ENCODE results near the gene C19orf25. TPM values are rescaled to one million over a fixed set of nuclear protein-coding genes. Genes with fewer than 3 reads are reported as not detected.

The C19orf25 gene
- total and polyA plus RNA-seq, 7 donors: 8.1 to 45.0 (median 19.9) TPM

GRCh38 chr19:1461862-1462261 lies 17.2 kb downstream of the C19orf25 start:
- H3K9me3 ChIP-seq: no peaks in the 10 kb centered on the region
- H3K27me3 ChIP-seq (ENCODE audit: insufficient read depth in 3 of 3, low read length in 2 of 3): peaks cover 0 to 49% (median 22%) of the 10 kb centered on the region in 3 donors
- WGBS, 3 donors: 90 to 92% (median 91%) methylated on average over 22 to 24 of the region's 24 CpGs
- no peaks in the 10 kb centered on the region for H3K4me1 ChIP-seq
- no peak overlapping the region for H3K4me3 ChIP-seq
- ATAC-seq (no peak), DNase-seq (peak in 1 of 2 donors; percentile 44)
- H3K36me3 ChIP-seq (ENCODE audit: insufficient read depth in 1 of 2, low read depth in 1 of 2): no peaks in the 10 kb centered on the region
- TF ChIP-seq, protein P1, sequence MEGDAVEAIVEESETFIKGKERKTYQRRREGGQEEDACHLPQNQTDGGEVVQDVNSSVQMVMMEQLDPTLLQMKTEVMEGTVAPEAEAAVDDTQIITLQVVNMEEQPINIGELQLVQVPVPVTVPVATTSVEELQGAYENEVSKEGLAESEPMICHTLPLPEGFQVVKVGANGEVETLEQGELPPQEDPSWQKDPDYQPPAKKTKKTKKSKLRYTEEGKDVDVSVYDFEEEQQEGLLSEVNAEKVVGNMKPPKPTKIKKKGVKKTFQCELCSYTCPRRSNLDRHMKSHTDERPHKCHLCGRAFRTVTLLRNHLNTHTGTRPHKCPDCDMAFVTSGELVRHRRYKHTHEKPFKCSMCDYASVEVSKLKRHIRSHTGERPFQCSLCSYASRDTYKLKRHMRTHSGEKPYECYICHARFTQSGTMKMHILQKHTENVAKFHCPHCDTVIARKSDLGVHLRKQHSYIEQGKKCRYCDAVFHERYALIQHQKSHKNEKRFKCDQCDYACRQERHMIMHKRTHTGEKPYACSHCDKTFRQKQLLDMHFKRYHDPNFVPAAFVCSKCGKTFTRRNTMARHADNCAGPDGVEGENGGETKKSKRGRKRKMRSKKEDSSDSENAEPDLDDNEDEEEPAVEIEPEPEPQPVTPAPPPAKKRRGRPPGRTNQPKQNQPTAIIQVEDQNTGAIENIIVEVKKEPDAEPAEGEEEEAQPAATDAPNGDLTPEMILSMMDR (IDR thresholded peaks at IDR 0.05): no peak
- no peak overlapping the region for H3K27ac ChIP-seq
- intact Hi-C loops (cut with DNase I): no loop called here

DNA sequence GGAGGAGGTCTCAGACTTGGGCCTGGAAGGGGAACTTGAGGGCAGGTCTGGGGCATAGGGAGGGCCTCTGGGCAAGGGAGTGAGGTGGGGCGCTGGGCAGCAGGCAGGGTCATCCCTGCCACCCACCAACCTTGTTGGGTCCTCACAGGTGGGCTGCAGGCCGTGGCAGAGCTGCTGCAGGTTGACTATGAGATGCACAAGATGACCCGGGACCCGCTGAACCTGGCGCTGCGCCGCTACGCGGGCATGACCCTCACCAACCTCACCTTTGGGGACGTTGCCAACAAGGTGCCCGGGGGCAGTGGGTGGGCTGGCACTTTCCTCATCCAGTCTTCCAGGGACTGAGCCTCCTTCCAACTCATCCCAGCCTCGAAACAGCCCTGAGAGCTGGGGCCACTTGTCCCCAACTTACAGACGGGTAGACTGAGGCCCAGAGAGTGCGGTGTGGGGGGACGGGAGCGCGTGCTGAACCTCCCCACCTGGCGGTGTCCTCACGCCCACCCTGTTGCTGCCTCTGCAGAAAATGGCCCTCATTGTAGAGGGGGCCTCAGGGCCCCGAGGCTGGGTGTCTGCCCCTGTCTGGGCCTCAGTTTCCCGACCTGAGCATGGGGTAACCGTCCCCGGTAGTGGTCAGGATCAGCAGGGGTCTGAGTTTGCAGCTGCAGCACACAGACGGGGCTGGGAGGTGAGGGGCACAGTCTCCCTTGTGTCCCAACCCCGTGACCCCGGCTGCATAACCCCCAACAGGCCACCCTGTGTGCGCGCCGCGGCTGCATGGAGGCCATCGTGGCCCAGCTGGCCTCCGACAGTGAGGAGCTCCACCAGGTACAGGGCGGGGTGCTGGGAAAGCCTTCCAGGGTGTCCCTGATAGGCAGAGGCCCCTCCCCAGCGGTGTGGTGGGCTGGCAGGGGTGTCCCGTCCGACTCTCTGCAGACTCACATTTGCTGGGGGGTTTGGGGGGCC lies 18.7 kb downstream of the C19orf25 start:
- 89 to 95% (median 91%) methylated on average over 35 to 36 of the region's 36 CpGs for WGBS, 3 donors
- intact Hi-C loops (cut with DNase I): no loop called here

GRCh38 chr19:1459479-1459878 lies 19.5 kb downstream of the C19orf25 start:
- Histone ChIP-seq H3K4me1 (no peaks in the 10 kb centered on the region), H3K27me3 (ENCODE audit: insufficient read depth in 3 of 3, low read length in 2 of 3) (peaks cover 0 to 48% (median 23%) of the 10 kb centered on the region in 3 donors), H3K36me3 (ENCODE audit: insufficient read depth in 1 of 2, low read depth in 1 of 2) (no peaks in the 10 kb centered on the region), H3K9me3 (no peaks in the 10 kb centered on the region), H3K27ac (no peak overlapping the region), H3K4me3 (no peak overlapping the region)
- intact Hi-C loops (cut with DNase I): no loop called here
- TF ChIP-seq, protein P1 (IDR thresholded peaks at IDR 0.05): no peak
- WGBS, 3 donors: 64 to 76% (median 69%) methylated on average over 9 of the region's 9 CpGs
- ATAC-seq (no peak), DNase-seq (peak in 1 of 2 donors; percentile 31)

More for the DNA sequence above, 18.7 kb downstream of the C19orf25 start:
- DNase-seq: peak in 1 of 2 donors; percentile 39
- Histone ChIP-seq H3K27ac (no peak overlapping the region), H3K9me3 (no peaks in the 10 kb centered on the region), H3K4me3 (no peak overlapping the region), H3K27me3 (ENCODE audit: insufficient read depth in 3 of 3, low read length in 2 of 3) (peaks cover 0 to 48% (median 21%) of the 10 kb centered on the region in 3 donors), H3K36me3 (ENCODE audit: insufficient read depth in 1 of 2, low read depth in 1 of 2) (no peaks in the 10 kb centered on the region), H3K4me1 (no peaks in the 10 kb centered on the region)
- no peak for ATAC-seq
- TF ChIP-seq, protein P1 (IDR thresholded peaks at IDR 0.05): no peak

GRCh38 chr19:1457892-1458291 lies 21.1 kb downstream of the C19orf25 start:
- H3K27ac ChIP-seq: no peak overlapping the region
- intact Hi-C loops (cut with DNase I): no loop called here
- H3K4me3 ChIP-seq: no peak overlapping the region
- 67 to 78% (median 72%) methylated on average over 16 of the region's 16 CpGs for WGBS, 3 donors
- H3K9me3 ChIP-seq: no peaks in the 10 kb centered on the region
- no peaks in the 10 kb centered on the region for H3K4me1 ChIP-seq
- DNase-seq (peak in 1 of 2 donors; percentile 48), ATAC-seq (no peak)
- H3K27me3 ChIP-seq (ENCODE audit: insufficient read depth in 3 of 3, low read length in 2 of 3): peaks cover 0 to 56% (median 33%) of the 10 kb centered on the region in 3 donors
- TF ChIP-seq, protein P1 (IDR thresholded peaks at IDR 0.05): no peak
- H3K36me3 ChIP-seq (ENCODE audit: insufficient read depth in 1 of 2, low read depth in 1 of 2): no peaks in the 10 kb centered on the region

Data from psoas muscle (tissue), 8 donors.